SH-SY5Y (cell line): ENCODE results near the gene COL3A1.

Experiments
- GATA2 ChIP-seq: IDR thresholded peaks from 2 replicates; pipeline ENCODE4 v1.6.1; 2011; ENCODE audit warnings: mild to moderate bottlenecking, low read depth, low read length
- GATA3 ChIP-seq: IDR thresholded peaks from 2 replicates; pipeline ENCODE4 v1.6.1; 2011; ENCODE audit warnings: low read depth, mild to moderate bottlenecking, low read length, moderate library complexity

GRCh38 chr2:189013031-189013430 lies 38.9 kb downstream of the COL3A1 start:
- TF ChIP-seq GATA2 (no peak), GATA3 (no peak)
